GM04503 (cell line): ENCODE measurements around the gene MS4A18.
A peak's percentile ranks its signal among the peaks of the same experiment; 100 is the strongest.

Experiments used
- DNase-seq: peaks from one replicate; pipeline ENCODE4 v3.0.0-alpha.2; 2012; ENCODE audit warnings: low read depth

The MS4A18 gene

GRCh38 chr11:60767388-60767811 is 42.9 kb downstream of the MS4A18 start:
- no peak for DNase-seq

GRCh38 chr11:60768202-60768601 is 43.7 kb downstream of the MS4A18 start:
- no peak for DNase-seq

- no peak for DNase-seq
Observed at GRCh38 chr11:60769273-60769672, 44.8 kb downstream of the MS4A18 start.

GRCh38 chr11:60769811-60770210 is 45.3 kb downstream of the MS4A18 start:
- DNase-seq: no peak

GRCh38 chr11:60771146-60771545 is 46.6 kb downstream of the MS4A18 start:
- no peak for DNase-seq

GRCh38 chr11:60771879-60772525 is 47.5 kb downstream of the MS4A18 start:
- no peak for DNase-seq

- no peak for DNase-seq
Observed at GRCh38 chr11:60772666-60773065, 48.1 kb downstream of the MS4A18 start.

GRCh38 chr11:60774726-60775125 is 50.2 kb downstream of the MS4A18 start:
- DNase-seq: no peak

- DNase-seq: peak; percentile 49
Observed at GRCh38 chr11:60775420-60775961, 51.0 kb downstream of the MS4A18 start.

- no peak for DNase-seq
Observed at GRCh38 chr11:60776167-60776566, 51.6 kb downstream of the MS4A18 start.

- no peak for DNase-seq
Observed at GRCh38 chr11:60777106-60777505, 52.6 kb downstream of the MS4A18 start.

GRCh38 chr11:60777572-60777971 is 53.1 kb downstream of the MS4A18 start:
- peak; percentile 69 for DNase-seq

- DNase-seq: no peak
Observed at GRCh38 chr11:60780065-60780464, 55.5 kb downstream of the MS4A18 start.

GRCh38 chr11:60780774-60781173 is 56.3 kb downstream of the MS4A18 start:
- DNase-seq: no peak

- no peak for DNase-seq
Observed at GRCh38 chr11:60781286-60781980, 56.9 kb downstream of the MS4A18 start.

GRCh38 chr11:60781981-60782316 is 57.4 kb downstream of the MS4A18 start:
- no peak for DNase-seq

- no peak for DNase-seq
Observed at GRCh38 chr11:60782393-60783140, 58.0 kb downstream of the MS4A18 start.

- DNase-seq: no peak
Observed at GRCh38 chr11:60783141-60783484, 58.6 kb downstream of the MS4A18 start.

GRCh38 chr11:60783911-60784310 is 59.4 kb downstream of the MS4A18 start:
- DNase-seq: no peak

- DNase-seq: no peak
Observed at GRCh38 chr11:60785136-60785535, 60.6 kb downstream of the MS4A18 start, which contains the start of gene MS4A10. Gene MS4A10 (plus strand): TSS chr11:60785333. CDS start chr11:60790336, 5,003 bp downstream.

- DNase-seq: no peak
Observed at GRCh38 chr11:60785806-60786361, 61.4 kb downstream of the MS4A18 start.

GRCh38 chr11:60786811-60787567 is 62.5 kb downstream of the MS4A18 start:
- DNase-seq: peak; percentile 40
